ENCODE results near the gene OCRL. TPM values are rescaled to one million over a fixed set of nuclear protein-coding genes. Genes with fewer than 3 reads are reported as not detected.

The OCRL gene
- total RNA-seq, 6 donors from 2014 or later, result 11.8 to 22.0 (median 17.7) TPM

DNA sequence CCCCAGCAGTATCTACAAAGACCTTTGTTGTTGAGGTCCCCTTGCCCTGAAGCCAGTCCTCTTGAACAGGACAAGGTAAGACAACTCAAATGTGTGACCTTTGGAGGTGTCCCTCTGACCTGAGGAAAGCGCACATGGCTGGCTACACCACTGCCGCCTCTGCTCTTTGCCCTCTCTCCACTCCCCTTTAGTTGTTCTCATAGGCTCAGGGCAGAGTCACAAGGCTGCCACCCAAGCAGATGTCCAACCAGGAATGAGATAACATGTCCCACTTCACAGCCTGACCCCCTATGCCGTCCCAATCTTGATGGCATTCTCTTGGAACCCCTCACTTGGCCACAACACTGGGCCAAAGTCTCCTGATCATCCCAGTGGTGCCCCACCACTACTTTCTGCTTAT lies 68.4 kb downstream of the OCRL start:
- Histone ChIP-seq H3K9me3 (no peaks in the 10 kb centered on the region), H3K27ac (no peak overlapping the region), H3K4me1 (peaks cover 0 to 14% (median 4%) of the 10 kb centered on the region in 4 donors), H3K4me3 (no peak overlapping the region), H3K27me3 (no peaks in the 10 kb centered on the region), H3K36me3 (no peaks in the 10 kb centered on the region)
- ATAC-seq (ENCODE audit: low FRiP score in 2 of 2), result no peak
- DNase-seq, result no peak
- TF ChIP-seq POLR2AphosphoS5 (IDR thresholded peaks at IDR 0.05), result no peak
- 75 to 100% methylated on average over 1 to 3 of the region's 3 CpGs for WGBS, 2 donors

DNA sequence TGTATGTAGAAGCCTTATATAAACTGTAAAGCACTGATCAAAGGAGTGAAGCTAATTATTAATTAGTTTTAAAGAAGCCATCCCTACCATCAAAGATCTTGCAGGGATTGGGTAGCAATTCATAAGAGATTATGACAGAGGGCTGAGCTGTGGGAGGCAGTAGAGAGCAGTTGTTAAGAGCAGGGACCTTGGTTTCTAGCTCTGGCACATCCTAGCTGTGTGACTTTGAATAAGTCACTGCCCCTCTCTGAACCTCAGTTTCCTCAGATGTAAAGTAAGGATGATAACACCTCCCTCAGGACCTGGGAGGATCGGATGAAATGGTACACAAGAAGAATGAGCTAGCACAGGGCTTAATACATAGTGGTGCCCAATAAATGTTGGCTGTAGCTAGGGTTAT lies 69.3 kb downstream of the OCRL start:
- H3K27me3 ChIP-seq, result no peaks in the 10 kb centered on the region
- TF ChIP-seq POLR2AphosphoS5 (IDR thresholded peaks at IDR 0.05), result no peak
- TF ChIP-seq POLR2A (IDR thresholded peaks at IDR 0.05), result no peak
- TF ChIP-seq, protein P1, sequence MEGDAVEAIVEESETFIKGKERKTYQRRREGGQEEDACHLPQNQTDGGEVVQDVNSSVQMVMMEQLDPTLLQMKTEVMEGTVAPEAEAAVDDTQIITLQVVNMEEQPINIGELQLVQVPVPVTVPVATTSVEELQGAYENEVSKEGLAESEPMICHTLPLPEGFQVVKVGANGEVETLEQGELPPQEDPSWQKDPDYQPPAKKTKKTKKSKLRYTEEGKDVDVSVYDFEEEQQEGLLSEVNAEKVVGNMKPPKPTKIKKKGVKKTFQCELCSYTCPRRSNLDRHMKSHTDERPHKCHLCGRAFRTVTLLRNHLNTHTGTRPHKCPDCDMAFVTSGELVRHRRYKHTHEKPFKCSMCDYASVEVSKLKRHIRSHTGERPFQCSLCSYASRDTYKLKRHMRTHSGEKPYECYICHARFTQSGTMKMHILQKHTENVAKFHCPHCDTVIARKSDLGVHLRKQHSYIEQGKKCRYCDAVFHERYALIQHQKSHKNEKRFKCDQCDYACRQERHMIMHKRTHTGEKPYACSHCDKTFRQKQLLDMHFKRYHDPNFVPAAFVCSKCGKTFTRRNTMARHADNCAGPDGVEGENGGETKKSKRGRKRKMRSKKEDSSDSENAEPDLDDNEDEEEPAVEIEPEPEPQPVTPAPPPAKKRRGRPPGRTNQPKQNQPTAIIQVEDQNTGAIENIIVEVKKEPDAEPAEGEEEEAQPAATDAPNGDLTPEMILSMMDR (IDR thresholded peaks at IDR 0.05), result no peak
- no peak for TF ChIP-seq EP300 (IDR thresholded peaks at IDR 0.05)
- ATAC-seq (ENCODE audit: low FRiP score in 2 of 2), result no peak
- no peak for DNase-seq
- H3K9me3 ChIP-seq, result no peaks in the 10 kb centered on the region
- H3K27ac ChIP-seq, result no peak overlapping the region
- H3K36me3 ChIP-seq, result no peaks in the 10 kb centered on the region
- 62 to 100% methylated on average over 1 of the region's 1 CpG for WGBS, 2 donors
- H3K4me3 ChIP-seq, result no peak overlapping the region
- peaks cover 0 to 10% (median 2%) of the 10 kb centered on the region in 4 donors for H3K4me1 ChIP-seq

DNA sequence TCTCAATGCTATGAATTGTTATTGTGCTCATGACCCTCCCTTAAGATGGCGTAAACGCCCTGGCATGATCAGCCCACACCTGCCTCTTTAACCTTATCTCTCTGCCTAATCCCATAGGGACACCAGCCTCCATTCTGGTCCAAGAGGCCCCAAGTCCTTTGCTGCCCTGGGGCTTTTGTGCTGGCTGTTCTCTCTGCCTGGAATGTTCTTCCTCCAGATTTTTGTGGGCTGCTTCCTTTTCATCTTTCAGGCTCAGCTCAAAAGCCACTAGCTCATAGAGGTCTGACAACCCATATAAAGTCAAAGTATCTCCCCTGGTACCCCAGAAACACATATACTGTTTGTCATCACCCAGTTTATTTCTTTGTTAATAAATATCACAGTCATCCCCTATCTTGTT lies 72.3 kb downstream of the OCRL start:
- Histone ChIP-seq H3K27me3 (no peaks in the 10 kb centered on the region), H3K4me1 (no peaks in the 10 kb centered on the region), H3K27ac (no peak overlapping the region), H3K4me3 (no peak overlapping the region), H3K9me3 (no peaks in the 10 kb centered on the region), H3K36me3 (no peaks in the 10 kb centered on the region)
- ATAC-seq (ENCODE audit: low FRiP score in 2 of 2), result no peak
- DNase-seq, result no peak
- WGBS, 2 donors, result 86 to 100% methylated on average over 1 to 2 of the region's 2 CpGs
- TF ChIP-seq POLR2A (IDR thresholded peaks at IDR 0.05) (no peak), EP300 (IDR thresholded peaks at IDR 0.05) (no peak), POLR2AphosphoS5 (IDR thresholded peaks at IDR 0.05) (no peak)
- TF ChIP-seq, protein P1 (IDR thresholded peaks at IDR 0.05), result no peak

DNA sequence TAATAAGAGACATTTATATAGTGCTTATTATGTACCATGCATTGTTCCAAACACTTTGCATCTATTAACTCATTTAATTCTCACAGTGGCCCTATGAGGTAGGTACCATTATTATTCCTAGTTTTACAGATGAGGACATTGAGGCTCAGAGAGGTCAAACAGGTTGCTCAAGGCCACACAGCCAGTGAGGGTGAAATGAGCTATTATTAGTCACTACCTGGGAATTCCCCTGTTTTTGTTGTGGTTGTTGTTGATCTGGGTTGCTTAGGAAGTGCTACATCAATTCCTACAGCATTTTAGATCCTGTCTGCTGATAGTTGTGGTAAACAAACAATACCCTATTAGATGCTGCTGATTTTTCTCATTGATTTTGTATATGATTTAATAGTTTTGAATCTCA lies 73.5 kb downstream of the OCRL start:
- no peak overlapping the region for H3K27ac ChIP-seq
- H3K4me1 ChIP-seq, result no peaks in the 10 kb centered on the region
- H3K4me3 ChIP-seq, result no peak overlapping the region
- H3K36me3 ChIP-seq, result no peaks in the 10 kb centered on the region
- TF ChIP-seq POLR2A (IDR thresholded peaks at IDR 0.05) (no peak), POLR2AphosphoS5 (IDR thresholded peaks at IDR 0.05) (no peak), EP300 (IDR thresholded peaks at IDR 0.05) (no peak)
- TF ChIP-seq, protein P1 (IDR thresholded peaks at IDR 0.05), result no peak
- no peaks in the 10 kb centered on the region for H3K9me3 ChIP-seq
- ATAC-seq (ENCODE audit: low FRiP score in 2 of 2) (no peak), DNase-seq (no peak)
- no peaks in the 10 kb centered on the region for H3K27me3 ChIP-seq

DNA sequence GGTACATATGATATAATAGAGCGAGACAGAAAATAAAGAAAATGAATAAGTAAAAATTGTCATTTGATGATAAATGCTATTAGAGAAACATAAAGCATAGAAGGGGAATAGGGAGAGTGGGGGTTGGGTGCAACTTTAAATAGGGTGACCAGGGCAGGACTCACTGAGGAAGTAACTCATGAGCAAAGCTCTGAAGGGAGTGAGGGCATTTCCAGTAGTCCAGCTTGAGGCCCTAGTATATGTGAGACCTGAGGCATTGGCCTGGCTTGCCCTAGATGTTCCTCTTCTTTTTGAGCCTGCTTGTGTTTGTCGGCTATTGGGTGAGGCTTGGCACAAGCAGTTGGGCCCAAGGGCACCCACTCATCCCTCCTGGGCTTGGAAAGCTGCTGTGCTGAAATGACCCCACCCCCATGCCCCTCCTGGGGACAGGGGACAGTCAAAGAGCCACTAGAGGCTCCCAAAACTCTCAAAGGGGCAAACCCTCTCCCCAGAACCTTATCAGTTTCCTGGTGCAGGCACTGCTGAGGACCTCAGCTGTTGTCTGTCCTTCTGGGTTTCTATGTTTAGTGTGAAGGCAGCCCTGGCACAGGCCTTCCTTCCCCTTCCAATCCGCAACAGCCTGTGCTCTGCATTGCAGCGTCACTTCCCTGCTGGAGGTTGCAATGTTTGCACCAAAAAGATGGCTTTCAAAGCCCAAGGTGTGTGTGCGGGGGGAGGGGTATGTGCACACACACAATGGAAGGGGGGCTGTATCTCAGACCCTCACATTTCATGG lies 74.6 kb downstream of the OCRL start:
- no peaks in the 10 kb centered on the region for H3K9me3 ChIP-seq
- H3K27ac ChIP-seq, result no peak overlapping the region
- no peak overlapping the region for H3K4me3 ChIP-seq
- H3K4me1 ChIP-seq, result no peaks in the 10 kb centered on the region
- H3K36me3 ChIP-seq, result no peaks in the 10 kb centered on the region
- WGBS, 2 donors, result 76 to 100% methylated on average over 2 to 5 of the region's 5 CpGs
- DNase-seq (no peak), ATAC-seq (ENCODE audit: low FRiP score in 2 of 2) (no peak)
- TF ChIP-seq POLR2AphosphoS5 (IDR thresholded peaks at IDR 0.05), result no peak
- no peak for TF ChIP-seq POLR2A (IDR thresholded peaks at IDR 0.05)
- TF ChIP-seq, protein P1 (IDR thresholded peaks at IDR 0.05), result no peak
- no peak for TF ChIP-seq EP300 (IDR thresholded peaks at IDR 0.05)
- no peaks in the 10 kb centered on the region for H3K27me3 ChIP-seq

Data from upper lobe of left lung (tissue), 6 donors.